ENCODE results near the gene ST8SIA4.

ST8SIA4 gene

DNA sequence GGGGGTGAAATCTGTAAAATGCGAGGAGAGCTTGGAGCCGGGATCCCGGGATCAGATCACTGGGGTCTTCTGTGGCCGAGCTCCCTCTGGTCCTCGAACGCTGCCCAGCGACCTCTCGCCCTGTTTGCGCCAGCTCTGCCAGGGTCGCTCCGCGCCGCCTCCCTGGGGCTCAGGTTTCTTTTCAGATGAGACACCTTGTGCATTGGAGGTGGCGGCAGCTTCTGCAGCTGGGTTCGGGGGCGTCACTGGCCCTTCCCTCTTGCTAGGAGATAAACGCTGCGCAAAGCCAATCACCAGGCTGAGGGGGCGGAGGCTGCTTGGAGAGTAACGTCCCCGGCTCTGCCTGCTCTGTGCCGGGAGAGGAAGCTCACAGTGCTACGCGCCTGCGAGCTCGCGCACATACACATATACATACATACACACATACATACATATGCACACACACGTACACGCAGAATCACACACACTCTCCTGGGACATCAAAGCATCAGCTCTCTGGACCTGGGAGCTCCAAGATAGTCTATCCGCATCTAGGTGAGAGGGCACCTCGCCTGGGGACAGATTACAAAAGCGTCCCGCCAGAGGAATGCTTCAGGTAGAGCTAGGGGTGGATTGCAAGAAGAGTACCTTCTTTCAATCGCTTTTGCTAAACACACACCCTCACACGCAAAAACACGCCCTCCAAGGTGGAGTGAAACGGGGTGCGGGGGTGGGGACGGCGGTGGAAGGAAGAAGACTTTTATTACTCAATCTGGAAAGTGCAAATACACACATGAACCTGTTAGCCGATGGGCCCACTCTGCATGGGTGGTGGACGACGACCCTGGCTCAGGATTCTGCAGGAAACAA is at the start of gene ST8SIA4:
TSS of gene ST8SIA4 (minus strand) at position 244 of the 849 bp plus-strand sequence. CDS start 327 bp downstream, outside the sequence.
- H3K27me3 Mint-ChIP-seq: no peaks in the 10 kb centered on the region
- H3K36me3 Mint-ChIP-seq: peaks cover 2% of the 10 kb centered on the region
- DNase-seq (ENCODE audit: low spot score in 2 of 2): peak; percentile 78 to 89
- H3K4me3 Mint-ChIP-seq: peak within 1 kb of the TSS; percentile 91
- no peaks in the 10 kb centered on the region for H3K9me3 Mint-ChIP-seq
- peaks cover 43% of the 10 kb centered on the region for H3K4me1 Mint-ChIP-seq
- ATAC-seq (ENCODE audit: low read depth): peak; percentile 64
- H3K27ac Mint-ChIP-seq: peak within 1 kb of the TSS; percentile 99

- no peak overlapping the region for H3K4me3 Mint-ChIP-seq
- H3K4me1 Mint-ChIP-seq: no peaks in the 10 kb centered on the region
- DNase-seq (ENCODE audit: low spot score in 2 of 2) (no peak), ATAC-seq (ENCODE audit: low read depth) (no peak)
- no peaks in the 10 kb centered on the region for H3K27me3 Mint-ChIP-seq
- peaks cover 3% of the 10 kb centered on the region for H3K9me3 Mint-ChIP-seq
- peaks cover 6% of the 10 kb centered on the region for H3K36me3 Mint-ChIP-seq
- no peak overlapping the region for H3K27ac Mint-ChIP-seq
Measured at GRCh38 chr5:100950985-100951384, 47.9 kb upstream of the ST8SIA4 start.

DNA sequence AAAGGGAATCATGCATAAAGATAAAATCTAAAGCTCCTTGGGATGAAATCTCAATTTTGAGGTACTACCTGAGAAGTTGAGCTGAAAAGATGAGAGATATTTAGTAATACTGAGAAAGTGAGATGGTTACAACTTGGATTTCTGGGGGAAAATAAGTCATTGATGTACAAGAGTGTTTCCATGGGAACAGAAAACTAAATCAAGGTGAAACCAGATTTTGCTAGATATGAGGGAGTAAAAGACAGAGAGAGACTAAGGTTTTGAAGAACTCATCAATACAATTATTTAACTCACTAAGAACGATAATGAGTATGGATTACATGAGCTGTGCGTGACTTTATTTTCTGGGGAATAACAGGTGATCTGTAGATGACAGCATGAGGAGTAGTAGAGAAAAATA is 10.2 kb upstream of the ST8SIA4 start:
- ATAC-seq (ENCODE audit: low read depth): no peak
- H3K36me3 Mint-ChIP-seq: peaks cover 3% of the 10 kb centered on the region
- H3K4me3 Mint-ChIP-seq: no peak overlapping the region
- no peak overlapping the region for H3K27ac Mint-ChIP-seq
- no peaks in the 10 kb centered on the region for H3K27me3 Mint-ChIP-seq
- H3K9me3 Mint-ChIP-seq: peaks cover 1% of the 10 kb centered on the region
- peaks cover 12% of the 10 kb centered on the region for H3K4me1 Mint-ChIP-seq
- no peak for DNase-seq (ENCODE audit: low spot score in 2 of 2)

- H3K36me3 Mint-ChIP-seq: no peaks in the 10 kb centered on the region
- H3K4me3 Mint-ChIP-seq: no peak overlapping the region
- H3K27me3 Mint-ChIP-seq: no peaks in the 10 kb centered on the region
- no peak overlapping the region for H3K27ac Mint-ChIP-seq
- DNase-seq (ENCODE audit: low spot score in 2 of 2): no peak
- H3K4me1 Mint-ChIP-seq: peaks cover 34% of the 10 kb centered on the region
- no peak for ATAC-seq (ENCODE audit: low read depth)
- H3K9me3 Mint-ChIP-seq: no peaks in the 10 kb centered on the region
Measured at GRCh38 chr5:100909034-100909433, 6.0 kb upstream of the ST8SIA4 start.

- Mint-ChIP-seq H3K4me1 (peaks cover 35% of the 10 kb centered on the region), H3K4me3 (peak overlapping the region; percentile 91), H3K27ac (peak overlapping the region; percentile 99), H3K9me3 (no peaks in the 10 kb centered on the region), H3K36me3 (no peaks in the 10 kb centered on the region), H3K27me3 (no peaks in the 10 kb centered on the region)
- DNase-seq (ENCODE audit: low spot score in 2 of 2) (no peak), ATAC-seq (ENCODE audit: low read depth) (no peak)
Measured at GRCh38 chr5:100905259-100905914, 2.3 kb upstream of the ST8SIA4 start.

DNA sequence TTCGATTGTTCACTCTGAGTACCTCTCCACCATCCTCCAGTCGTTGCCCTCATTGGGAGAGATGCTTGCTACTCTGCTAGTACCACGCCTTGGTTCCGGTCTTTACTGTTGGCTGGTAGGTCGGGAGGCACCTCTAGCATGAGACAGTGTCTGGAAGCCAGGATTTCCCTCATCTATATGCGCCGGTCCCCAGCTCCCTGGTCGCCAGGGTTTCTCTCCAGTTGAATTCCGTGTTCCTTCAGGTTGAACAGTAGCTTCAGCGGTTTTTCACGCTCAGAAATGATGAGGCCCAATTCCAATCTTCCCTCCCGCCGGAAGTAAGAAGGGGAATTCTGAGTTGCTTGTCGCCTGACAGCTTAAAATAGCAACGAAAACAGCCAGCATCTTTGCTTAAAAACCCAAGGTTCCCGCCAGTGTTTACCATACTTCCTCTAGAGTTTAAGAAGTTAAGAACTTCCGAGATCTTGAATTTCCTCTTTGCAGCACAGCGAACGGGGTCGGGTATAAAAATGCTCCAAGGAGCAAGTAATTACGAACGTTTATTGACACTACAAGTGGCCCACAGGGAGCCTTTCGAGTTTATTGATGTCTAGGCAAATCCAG is 1.3 kb upstream of the ST8SIA4 start:
- Mint-ChIP-seq H3K27me3 (no peaks in the 10 kb centered on the region), H3K36me3 (no peaks in the 10 kb centered on the region), H3K27ac (peak overlapping the region; percentile 99), H3K4me1 (peaks cover 35% of the 10 kb centered on the region), H3K4me3 (peak overlapping the region; percentile 91), H3K9me3 (no peaks in the 10 kb centered on the region)
- DNase-seq (ENCODE audit: low spot score in 2 of 2): peak; percentile 21 to 28
- peak; percentile 6 for ATAC-seq (ENCODE audit: low read depth)

- DNase-seq (ENCODE audit: low spot score in 2 of 2) (peak; percentile 37 to 48), ATAC-seq (ENCODE audit: low read depth) (peak; percentile 4)
- Mint-ChIP-seq H3K27ac (peak overlapping the region; percentile 99), H3K36me3 (peaks cover 2% of the 10 kb centered on the region), H3K4me1 (peaks cover 40% of the 10 kb centered on the region), H3K27me3 (no peaks in the 10 kb centered on the region), H3K9me3 (no peaks in the 10 kb centered on the region), H3K4me3 (peak overlapping the region; percentile 91)
Measured at GRCh38 chr5:100902440-100903038, 543 bp downstream of the ST8SIA4 start.

- peak overlapping the region; percentile 91 for H3K4me3 Mint-ChIP-seq
- H3K9me3 Mint-ChIP-seq: no peaks in the 10 kb centered on the region
- peaks cover 2% of the 10 kb centered on the region for H3K36me3 Mint-ChIP-seq
- H3K4me1 Mint-ChIP-seq: peaks cover 38% of the 10 kb centered on the region
- H3K27me3 Mint-ChIP-seq: no peaks in the 10 kb centered on the region
- peak; percentile 43 for ATAC-seq (ENCODE audit: low read depth)
- peak overlapping the region; percentile 99 for H3K27ac Mint-ChIP-seq
- peak; percentile 50 to 73 for DNase-seq (ENCODE audit: low spot score in 2 of 2)
Measured at GRCh38 chr5:100901821-100902341, 1.2 kb downstream of the ST8SIA4 start.

GRCh38 chr5:100900796-100901781 is 2.0 kb downstream of the ST8SIA4 start:
- Mint-ChIP-seq H3K36me3 (peaks cover 4% of the 10 kb centered on the region), H3K27me3 (no peaks in the 10 kb centered on the region), H3K4me3 (peak overlapping the region; percentile 91), H3K4me1 (peaks cover 38% of the 10 kb centered on the region), H3K27ac (peak overlapping the region; percentile 99), H3K9me3 (no peaks in the 10 kb centered on the region)
- DNase-seq (ENCODE audit: low spot score in 2 of 2): peak; percentile 78 to 84
- peak; percentile 47 for ATAC-seq (ENCODE audit: low read depth)

GRCh38 chr5:100900142-100900795 is 2.8 kb downstream of the ST8SIA4 start:
- DNase-seq (ENCODE audit: low spot score in 2 of 2): peak in 1 of 2 donors; percentile 57
- H3K9me3 Mint-ChIP-seq: no peaks in the 10 kb centered on the region
- H3K4me3 Mint-ChIP-seq: peak overlapping the region; percentile 91
- no peaks in the 10 kb centered on the region for H3K27me3 Mint-ChIP-seq
- H3K36me3 Mint-ChIP-seq: peaks cover 8% of the 10 kb centered on the region
- H3K27ac Mint-ChIP-seq: peak overlapping the region; percentile 99
- ATAC-seq (ENCODE audit: low read depth): peak; percentile 11
- peaks cover 36% of the 10 kb centered on the region for H3K4me1 Mint-ChIP-seq

DNA sequence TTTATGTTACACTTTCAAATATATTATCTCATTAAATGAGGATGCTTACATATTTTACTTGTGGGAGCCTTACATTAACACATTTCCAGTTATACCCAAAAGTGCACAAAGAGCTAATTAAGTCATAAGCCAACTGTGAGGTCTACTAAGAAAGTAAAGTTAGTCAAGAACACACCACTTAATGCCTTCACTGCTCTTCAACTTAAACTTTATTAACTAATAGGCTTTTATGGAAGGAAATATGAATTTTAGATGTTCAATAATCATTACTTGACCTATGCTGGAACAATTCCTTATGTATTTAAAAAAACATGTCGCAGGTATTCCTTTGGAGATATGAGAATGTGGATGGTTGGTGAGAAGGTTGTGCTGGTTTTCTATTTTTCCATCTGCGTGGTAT is 3.4 kb downstream of the ST8SIA4 start:
- DNase-seq (ENCODE audit: low spot score in 2 of 2) (no peak), ATAC-seq (ENCODE audit: low read depth) (no peak)
- Mint-ChIP-seq H3K27me3 (no peaks in the 10 kb centered on the region), H3K4me3 (peak overlapping the region; percentile 91), H3K9me3 (no peaks in the 10 kb centered on the region), H3K4me1 (peaks cover 32% of the 10 kb centered on the region), H3K36me3 (peaks cover 8% of the 10 kb centered on the region), H3K27ac (peak overlapping the region; percentile 99)

GRCh38 chr5:100898504-100899346 is 4.4 kb downstream of the ST8SIA4 start:
- no peaks in the 10 kb centered on the region for H3K27me3 Mint-ChIP-seq
- H3K4me3 Mint-ChIP-seq: peak overlapping the region; percentile 69
- DNase-seq (ENCODE audit: low spot score in 2 of 2) (peak in 1 of 2 donors; percentile 34), ATAC-seq (ENCODE audit: low read depth) (peak; percentile 11)
- H3K9me3 Mint-ChIP-seq: no peaks in the 10 kb centered on the region
- peaks cover 35% of the 10 kb centered on the region for H3K4me1 Mint-ChIP-seq
- H3K27ac Mint-ChIP-seq: peak overlapping the region; percentile 99
- H3K36me3 Mint-ChIP-seq: peaks cover 14% of the 10 kb centered on the region
